ENCODE results near the gene OR10T2.
"Not testable (repeated sequence)": the region's sequence is repeated elsewhere in the genome, so short reads cannot be mapped to it uniquely, and the experiment has no call there.

OR10T2 gene

GRCh38 chr1:158355773-158356285 is 43.4 kb downstream of the OR10T2 start:
- no peak for DNase-seq

GRCh38 chr1:158354255-158354654 is 45.0 kb downstream of the OR10T2 start:
- DNase-seq: no peak

GRCh38 chr1:158353303-158354075 is 45.8 kb downstream of the OR10T2 start, which contains the start of gene CD1E:
TSS of gene CD1E (plus strand) at chr1:158353894. CDS start at chr1:158353989, 95 bp downstream.
- DNase-seq: no peak

DNA sequence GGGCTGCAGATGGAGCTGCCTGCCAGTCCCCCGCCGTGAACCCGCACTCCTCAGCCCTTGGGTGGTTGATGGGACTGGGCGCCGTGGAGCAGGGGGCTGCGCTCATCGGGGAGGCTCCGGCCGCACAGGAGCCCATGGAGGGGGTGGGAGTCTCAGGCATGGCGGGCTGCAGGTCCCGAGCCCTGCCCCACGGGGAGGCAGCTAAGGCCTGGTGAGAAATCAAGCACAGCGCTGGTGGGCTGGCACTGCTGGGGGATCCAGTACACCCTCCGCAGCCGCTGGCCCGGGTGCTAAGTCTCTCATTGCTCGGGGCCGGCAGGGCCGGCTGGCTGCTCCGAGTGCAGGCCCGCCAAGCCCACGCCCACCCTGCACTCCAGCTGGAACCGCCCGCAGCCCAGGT is 50.3 kb downstream of the OR10T2 start:
- not testable (repeated sequence) for DNase-seq
